GM20431 (cell line): ENCODE results near the gene WFDC1.

ENCODE experiments used
- in situ Hi-C: fragments of 300-500 bp; cut with MseI, MboI; formaldehyde crosslinking; loops from one replicate; pipeline ENCODE4 v1.15.0; 2020; ENCODE audit warnings: low sequenced_read_pairs; ENCODE audit not compliant: unreplicated experiment

WFDC1 gene

GRCh38 chr16:84271866-84272265 lies 22.8 kb upstream of the WFDC1 start:
- in situ Hi-C loops, result no loop called here

GRCh38 chr16:84272740-84273320 lies 21.8 kb upstream of the WFDC1 start:
- in situ Hi-C loops, result no loop called here

- in situ Hi-C loops, result no loop called here
Measured at GRCh38 chr16:84274515-84274914, 20.2 kb upstream of the WFDC1 start.

DNA sequence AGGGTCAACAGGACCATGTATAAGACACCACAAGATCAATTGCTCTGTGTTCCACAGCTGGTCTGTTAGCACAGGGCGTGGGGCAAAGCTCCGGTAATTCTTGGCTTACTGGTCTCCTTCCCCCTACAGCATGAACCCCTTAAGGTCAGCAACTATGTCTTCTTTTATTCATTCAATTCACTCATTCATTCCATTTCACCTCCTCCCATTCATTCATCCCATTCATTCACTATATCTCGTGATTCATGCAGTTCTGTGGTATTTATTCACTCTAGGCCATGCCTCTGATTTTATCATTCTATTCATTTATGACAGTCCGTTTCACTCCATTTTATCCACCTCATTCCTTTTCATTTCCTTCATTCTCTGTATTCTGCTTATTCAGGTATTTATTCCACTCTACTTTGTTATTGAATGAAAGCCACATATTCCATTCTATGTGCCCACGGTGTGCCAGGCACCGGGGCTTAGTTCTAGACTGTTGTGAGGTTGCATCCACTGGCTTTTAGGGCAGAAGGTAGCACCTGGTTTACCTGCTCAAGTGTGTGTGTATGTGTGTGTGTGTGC lies 19.0 kb upstream of the WFDC1 start:
- in situ Hi-C loops, result no loop called here

DNA sequence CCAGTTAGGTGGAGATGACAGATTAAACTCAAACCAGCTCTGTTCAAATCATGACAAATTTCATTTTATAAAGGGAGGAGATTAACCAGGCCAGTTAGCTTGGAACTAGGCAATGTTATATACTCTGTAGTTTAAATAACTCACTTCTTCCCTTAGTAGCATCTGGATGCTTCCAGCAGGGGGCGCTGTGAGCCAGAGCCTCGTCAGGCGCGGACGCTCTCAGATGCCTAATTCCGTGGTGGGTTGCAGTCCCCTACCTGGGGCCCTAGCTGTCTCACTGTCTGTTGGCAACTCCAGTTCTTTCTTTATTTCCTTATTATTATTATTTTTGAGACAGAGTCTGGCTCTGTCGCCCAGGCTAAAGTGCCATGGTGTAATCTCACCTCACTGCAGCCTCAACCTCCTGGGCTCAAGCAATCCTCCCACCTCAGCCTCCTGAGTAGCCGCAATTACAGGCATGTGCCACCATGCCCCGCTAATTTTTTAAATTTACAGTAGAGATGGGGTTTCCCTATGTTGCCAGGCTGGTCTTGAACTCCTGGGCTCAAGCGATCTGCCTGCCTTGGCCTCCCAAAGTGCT lies 17.3 kb upstream of the WFDC1 start:
- in situ Hi-C loops, result no loop called here

DNA sequence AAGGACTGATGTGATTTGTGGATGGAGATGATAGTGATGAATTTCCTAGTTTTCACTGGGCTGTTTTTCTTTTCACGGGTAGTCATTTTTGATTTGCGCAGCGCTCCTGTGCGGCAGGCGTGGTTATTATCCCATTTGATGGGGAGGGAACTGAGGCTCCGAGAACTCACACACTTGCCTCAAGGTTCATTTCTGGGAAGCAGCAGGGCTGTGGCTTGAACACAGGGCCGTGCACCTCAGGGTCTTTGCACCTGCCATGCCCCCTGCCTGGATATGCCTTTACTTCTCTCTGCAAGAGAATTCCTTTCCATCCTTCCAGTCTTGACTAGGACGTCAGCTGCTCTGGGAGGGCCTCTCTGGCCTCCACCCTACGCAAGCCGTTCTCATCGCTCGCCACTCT lies 16.3 kb upstream of the WFDC1 start:
- in situ Hi-C loops, result no loop called here

- in situ Hi-C loops, result no loop called here
Measured at GRCh38 chr16:84278968-84279367, 15.7 kb upstream of the WFDC1 start.

- in situ Hi-C loops, result no loop called here
Measured at GRCh38 chr16:84279881-84280280, 14.8 kb upstream of the WFDC1 start.

DNA sequence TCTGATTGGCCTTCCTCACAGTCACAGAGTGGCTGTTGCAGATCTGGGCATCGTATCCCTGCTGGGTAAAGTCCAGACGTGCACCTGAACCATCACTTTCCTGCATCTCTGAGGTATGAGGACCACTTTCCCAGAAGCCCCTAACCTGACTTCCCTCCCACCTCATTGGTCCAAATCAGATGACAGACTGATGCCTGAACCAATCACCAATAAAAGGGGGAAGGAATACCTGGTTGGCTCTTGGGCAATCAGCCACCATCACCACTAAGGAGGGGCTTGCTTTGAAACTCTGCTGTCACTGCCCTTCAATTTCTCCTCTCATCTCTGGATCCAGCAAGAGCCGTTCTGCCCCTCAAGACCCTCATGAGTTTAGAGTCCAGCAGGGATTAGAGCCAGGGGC lies 13.6 kb upstream of the WFDC1 start:
- in situ Hi-C loops, result no loop called here

- in situ Hi-C loops, result no loop called here
Measured at GRCh38 chr16:84282533-84282932, 12.1 kb upstream of the WFDC1 start.

- in situ Hi-C loops, result no loop called here
Measured at GRCh38 chr16:84283314-84284153, 11.1 kb upstream of the WFDC1 start.

- in situ Hi-C loops, result no loop called here
Measured at GRCh38 chr16:84284154-84284722, 10.4 kb upstream of the WFDC1 start.

GRCh38 chr16:84286578-84287240 lies 8.0 kb upstream of the WFDC1 start:
- in situ Hi-C loops, result no loop called here

DNA sequence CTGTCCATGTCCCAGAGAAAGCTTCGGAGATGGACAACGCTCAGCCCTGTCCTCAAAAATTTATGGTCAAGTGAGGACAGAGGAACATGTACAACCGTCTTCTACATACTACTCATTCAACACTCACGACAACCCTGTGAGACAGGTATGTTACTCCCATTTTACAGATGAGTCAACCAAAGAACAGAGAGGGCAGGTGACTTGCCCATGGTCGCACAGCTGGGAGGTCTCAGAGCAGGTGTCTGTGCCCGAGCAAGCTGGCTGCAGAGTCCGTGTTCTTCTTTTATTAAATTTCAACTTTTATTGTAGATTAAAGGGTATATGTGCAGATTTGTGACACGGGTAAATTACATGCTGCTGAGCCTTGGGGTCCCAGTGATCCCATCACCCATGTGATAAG lies 5.8 kb upstream of the WFDC1 start:
- in situ Hi-C loops, result no loop called here

DNA sequence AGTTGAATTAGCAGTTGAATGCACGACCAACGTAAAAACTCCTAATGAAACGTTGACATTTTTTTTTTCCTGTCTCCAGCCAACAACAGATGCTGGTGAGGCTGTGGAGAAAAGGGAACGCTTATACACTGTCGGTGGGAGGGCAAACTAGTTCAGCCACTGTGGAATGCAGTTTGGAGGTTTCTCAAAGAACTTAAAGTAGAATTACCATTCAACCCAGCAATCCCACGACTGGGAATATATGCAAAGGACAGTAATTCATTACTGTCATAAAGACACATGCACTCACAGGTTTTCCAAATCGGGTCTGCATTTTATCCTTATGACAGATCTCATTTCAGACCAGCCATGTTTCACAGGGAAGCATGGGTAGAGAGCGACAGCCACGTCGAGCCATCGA lies 3.5 kb upstream of the WFDC1 start:
- in situ Hi-C loops, result no loop called here

GRCh38 chr16:84292011-84292410 lies 2.7 kb upstream of the WFDC1 start:
- in situ Hi-C loops, result no loop called here

- in situ Hi-C loops, result no loop called here
Measured at GRCh38 chr16:84293406-84293805, 1.3 kb upstream of the WFDC1 start.

- in situ Hi-C loops, result no loop called here
Measured at GRCh38 chr16:84294117-84294516, 561 bp upstream of the WFDC1 start.

GRCh38 chr16:84295203-84295860 lies 654 bp downstream of the WFDC1 start:
- in situ Hi-C loops, result no loop called here

DNA sequence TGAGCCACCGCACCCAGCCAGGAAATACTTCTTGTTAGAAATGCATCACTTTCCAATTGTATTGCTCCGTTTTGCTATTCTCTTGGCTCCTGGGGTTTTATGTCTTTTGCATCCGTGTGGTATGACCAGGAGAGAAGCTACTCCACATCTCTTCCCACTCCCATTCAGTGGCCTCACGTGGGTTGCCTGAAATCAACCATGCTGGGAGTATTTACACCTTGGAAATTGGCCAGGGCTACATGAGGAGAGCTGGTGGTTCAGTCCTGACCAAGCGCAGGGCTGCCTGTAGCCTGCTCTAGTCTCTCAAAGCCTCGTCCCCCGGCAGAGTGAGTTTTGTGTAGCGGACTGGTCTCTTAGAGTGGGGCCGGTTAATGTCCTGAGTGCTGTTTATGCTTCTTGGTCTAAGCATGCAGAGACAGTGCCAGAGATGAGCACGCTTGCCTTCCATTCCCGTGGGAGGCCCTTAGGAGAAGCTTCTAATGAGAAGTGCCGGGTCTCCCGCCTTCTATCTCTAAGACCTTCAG lies 3.8 kb downstream of the WFDC1 start:
- in situ Hi-C loops, result no loop called here
